H9 (cell line): ENCODE measurements around the gene DUSP16. TPM values are rescaled to one million over a fixed set of nuclear protein-coding genes. Genes with fewer than 3 reads are reported as not detected.

Experiments used
- DNase-seq: peaks from one replicate; pipeline ENCODE4 v3.0.0-alpha.2; 2017
- H2AFZ ChIP-seq: one replicate; pipeline ENCODE4 v1.6.1; 2013; ENCODE audit warnings: mild to moderate bottlenecking, low read length, control low read depth, moderate library complexity
- H2AK5ac ChIP-seq: 2 replicates; pipeline ENCODE4 v1.6.1; 2013; ENCODE audit warnings: low read length, control low read depth, mixed read lengths; ENCODE audit not compliant: insufficient read length
- H2BK120ac ChIP-seq: one replicate; pipeline ENCODE4 v1.6.1; 2013; ENCODE audit warnings: low read depth, mild to moderate bottlenecking, low read length, control low read depth, inconsistent platforms; ENCODE audit not compliant: poor library complexity, severe bottlenecking
- H2BK12ac ChIP-seq: 2 replicates; pipeline ENCODE4 v1.6.1; 2013; ENCODE audit warnings: low read length, control low read depth, mixed read lengths, low read depth; ENCODE audit not compliant: insufficient read length
- H2BK15ac ChIP-seq: 2 replicates; pipeline ENCODE4 v1.6.1; 2013; ENCODE audit warnings: low read depth, low read length, control low read depth
- H2BK20ac ChIP-seq: one replicate; pipeline ENCODE4 v1.6.1; 2013; ENCODE audit warnings: low read depth, mild to moderate bottlenecking, low read length, control low read depth, inconsistent platforms; ENCODE audit not compliant: poor library complexity, severe bottlenecking
- H2BK5ac ChIP-seq: 2 replicates; pipeline ENCODE4 v1.6.1; 2013; ENCODE audit warnings: low read length, control low read depth, mixed read lengths; ENCODE audit not compliant: insufficient read length
- H3K14ac ChIP-seq: 2 replicates; pipeline ENCODE4 v1.6.1; 2013; ENCODE audit warnings: low read length, control low read depth; ENCODE audit not compliant: insufficient read depth
- H3K18ac ChIP-seq: 2 replicates; pipeline ENCODE4 v1.6.1; 2013; ENCODE audit warnings: low read depth, mild to moderate bottlenecking, mixed read lengths, low read length, control low read depth; ENCODE audit not compliant: insufficient read length
- H3K23ac ChIP-seq: 2 replicates; pipeline ENCODE4 v1.6.1; 2013; ENCODE audit warnings: low read length, control low read depth, mixed read lengths, low read depth; ENCODE audit not compliant: insufficient read length
- H3K23me2 ChIP-seq: 2 replicates; pipeline ENCODE4 v1.6.1; 2013; ENCODE audit warnings: low read depth, mild to moderate bottlenecking, mixed read lengths, low read length, control low read depth; ENCODE audit not compliant: insufficient read length, poor library complexity, severe bottlenecking
- H3K27ac ChIP-seq: 2 replicates; pipeline ENCODE4 v1.5.1; 2013; ENCODE audit warnings: low read length, control low read depth, mixed read lengths, low read depth; ENCODE audit not compliant: insufficient read length
- H3K27me3 ChIP-seq: 2 replicates; pipeline ENCODE4 v1.6.1; 2013; ENCODE audit warnings: low read length, control low read depth, inconsistent platforms; ENCODE audit not compliant: insufficient read depth
- H3K4ac ChIP-seq: 2 replicates; pipeline ENCODE4 v1.6.1; 2013; ENCODE audit warnings: low read depth, mild to moderate bottlenecking, control low read depth, inconsistent platforms, low read length, moderate library complexity
- H3K4me1 ChIP-seq: 2 replicates; pipeline ENCODE4 v1.6.1; 2013; ENCODE audit warnings: low read length, control low read depth, inconsistent platforms; ENCODE audit not compliant: insufficient read depth
- H3K4me2 ChIP-seq: 2 replicates; pipeline ENCODE4 v1.6.1; 2013; ENCODE audit warnings: low read length, control low read depth, mixed read lengths; ENCODE audit not compliant: insufficient read length, insufficient read depth
- H3K56ac ChIP-seq: 2 replicates; pipeline ENCODE4 v1.6.1; 2013; ENCODE audit warnings: low read depth, mild to moderate bottlenecking, mixed read lengths, low read length, control low read depth; ENCODE audit not compliant: insufficient read length
- H3K79me1 ChIP-seq: 2 replicates; pipeline ENCODE4 v1.6.1; 2013; ENCODE audit warnings: low read depth, mild to moderate bottlenecking, moderate library complexity, low read length, control low read depth, inconsistent platforms; ENCODE audit not compliant: insufficient read depth, poor library complexity, severe bottlenecking
- H3K79me2 ChIP-seq: 2 replicates; pipeline ENCODE4 v1.6.1; 2013; ENCODE audit warnings: low read length, control low read depth, inconsistent platforms; ENCODE audit not compliant: insufficient read depth
- H3K9ac ChIP-seq: 2 replicates; pipeline ENCODE4 v1.6.1; 2013; ENCODE audit warnings: low read length, control low read depth, mixed read lengths; ENCODE audit not compliant: insufficient read length; ENCODE audit errors: extremely low read depth
- H3K9me3 ChIP-seq: one replicate; pipeline ENCODE4 v1.6.1; 2013; ENCODE audit warnings: low read depth, low read length, inconsistent platforms; ENCODE audit not compliant: control insufficient read depth
- H3T11ph ChIP-seq: one replicate; pipeline ENCODE4 v1.6.1; 2013; ENCODE audit warnings: mild to moderate bottlenecking, low read length, control low read depth, inconsistent platforms
- H4K20me1 ChIP-seq: one replicate; pipeline ENCODE4 v1.6.1; 2013; ENCODE audit not compliant: control insufficient read depth, insufficient read length, insufficient read depth
- H4K5ac ChIP-seq: 2 replicates; pipeline ENCODE4 v1.6.1; 2013; ENCODE audit warnings: low read depth, mild to moderate bottlenecking, mixed read lengths, low read length, control low read depth; ENCODE audit not compliant: insufficient read length
- H4K8ac ChIP-seq: replicated peaks from 2 replicates; pipeline ENCODE4 v1.6.1; 2013; ENCODE audit warnings: low read length, control low read depth, mixed read lengths, low read depth; ENCODE audit not compliant: insufficient read length
- H4K91ac ChIP-seq: 2 replicates; pipeline ENCODE4 v1.6.1; 2013; ENCODE audit warnings: low read depth, mild to moderate bottlenecking, moderate library complexity, mixed read lengths, low read length, control low read depth; ENCODE audit not compliant: insufficient read length
- H3K27ac Mint-ChIP-seq, 3 experiments: 2 replicates in 2 of 3; 3 replicates in 1 of 3; pipeline ENCODE4 v1.8.0; 2020 to 2021; ENCODE audit warnings: mixed read lengths in 3 of 3, mild to moderate bottlenecking in 1 of 3, moderate library complexity in 1 of 3
- H3K27me3 Mint-ChIP-seq: 2 replicates; pipeline ENCODE4 v1.8.0; 2021; ENCODE audit warnings: low read depth, mild to moderate bottlenecking, moderate library complexity, mixed read lengths
- H3K36me3 Mint-ChIP-seq, 3 experiments: 2 replicates in 2 of 3; 3 replicates in 1 of 3; pipeline ENCODE4 v1.8.0; 2020 to 2021; ENCODE audit warnings: low read depth in 3 of 3, mixed read lengths in 3 of 3; ENCODE audit not compliant: insufficient read depth in 1 of 3
- H3K4me1 Mint-ChIP-seq, 2 experiments: 2 replicates each; pipeline ENCODE4 v1.8.0; 2020; ENCODE audit warnings: mixed read lengths in 2 of 2
- H3K4me3 Mint-ChIP-seq, 2 experiments: 2 replicates in 1 of 2; 3 replicates in 1 of 2; pipeline ENCODE4 v1.8.0; 2020 to 2021; ENCODE audit warnings: mild to moderate bottlenecking in 2 of 2, mixed read lengths in 2 of 2, moderate library complexity in 1 of 2
- H3K9me3 Mint-ChIP-seq, 2 experiments: 2 replicates in 1 of 2; 3 replicates in 1 of 2; pipeline ENCODE4 v1.8.0; 2020; ENCODE audit warnings: mild to moderate bottlenecking in 2 of 2, mixed read lengths in 2 of 2, moderate library complexity in 1 of 2
- WGBS: extraction: QIAGEN DNeasy Blood & Tissue Kit; methylation state at CpG from one replicate; pipeline ENCODE4 v1.1.7; 2013; ENCODE audit warnings: missing lambda C conversion rate, low lambda C conversion rate, mixed read lengths; ENCODE audit not compliant: insufficient read length; ENCODE audit errors: extremely low coverage; 5-methylcytosine and 5-hydroxymethylcytosine counted together
- total RNA-seq: library from RNA; stranded (reverse); gene quantifications from 2 replicates; pipeline ENCODE4 v1.2.1, GENCODE V29; 2021
- TF ChIP-seq, protein P1 (sequence below): fragments of 200-600 bp; sonication (generic); conservative IDR thresholded peaks from 3 replicates; pipeline ENCODE4 v1.8.0; 2021; ENCODE audit warnings: antibody characterized with exemption, mild to moderate bottlenecking

The DUSP16 gene
- total RNA-seq, 1 experiment from 2014 or later, result 64.0 TPM

DNA sequence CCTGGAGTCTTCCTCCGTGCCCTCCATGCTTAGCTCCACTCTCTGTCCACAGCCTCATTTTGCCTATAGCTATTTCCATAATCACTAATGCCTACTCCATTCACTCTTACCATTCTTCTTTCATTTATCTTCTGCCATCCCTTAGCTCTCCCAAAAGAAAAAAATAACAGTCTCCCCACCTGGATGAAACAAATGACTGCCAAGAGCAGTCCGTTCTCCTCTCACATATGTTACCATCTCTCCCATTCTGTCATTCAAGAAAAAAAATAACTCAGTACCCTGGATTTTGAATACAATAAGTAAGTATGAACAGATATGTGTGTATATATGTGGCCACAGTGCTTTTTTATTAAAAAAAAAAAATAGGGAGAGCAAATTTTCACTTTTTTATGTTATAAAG, 13.2 kb downstream of the DUSP16 start:
- no peaks in the 10 kb centered on the region for H3K9me3 Mint-ChIP-seq
- Histone ChIP-seq H2BK5ac (no peak overlapping the region), H3K23me2 (no peaks in the 10 kb centered on the region), H3K4me1 (no peaks in the 10 kb centered on the region), H3K27ac (no peak overlapping the region), H3K14ac (no peak overlapping the region), H4K5ac (no peak overlapping the region), H2BK20ac (no peak overlapping the region), H2AFZ (no peak overlapping the region), H2AK5ac (no peak overlapping the region), H3K79me1 (no peaks in the 10 kb centered on the region), H4K20me1 (no peaks in the 10 kb centered on the region), H3K4me2 (no peak overlapping the region), H3K18ac (no peak overlapping the region), H3K56ac (no peak overlapping the region), H2BK120ac (no peak overlapping the region), H3K9ac (no peak overlapping the region), H3K23ac (no peak overlapping the region), H3K4ac (no peak overlapping the region), H3K9me3 (no peaks in the 10 kb centered on the region), H4K8ac (no peak overlapping the region), H2BK12ac (no peak overlapping the region), H4K91ac (no peak overlapping the region), H3K79me2 (peaks cover 2% of the 10 kb centered on the region; the same call in 1 of the 2 replicates), H3K27me3 (no peaks in the 10 kb centered on the region), H2BK15ac (no peak overlapping the region), H3T11ph (no peak overlapping the region)
- no peak overlapping the region for H3K4me3 Mint-ChIP-seq
- peaks cover 4 to 22% (median 13%) of the 10 kb centered on the region in 3 experiments; a peak in 6 of 7 replicates for H3K36me3 Mint-ChIP-seq
- H3K27me3 Mint-ChIP-seq, result no peaks in the 10 kb centered on the region
- no peak for DNase-seq
- peak overlapping the region in 2 of 3 experiments; percentile 20 to 41; a peak in 3 of 7 replicates for H3K27ac Mint-ChIP-seq
- H3K4me1 Mint-ChIP-seq, result peaks cover 13 to 17% of the 10 kb centered on the region in 2 experiments
- no CpG with 5 or more reads among the region's 2 CpGs for WGBS
- TF ChIP-seq, protein P1, sequence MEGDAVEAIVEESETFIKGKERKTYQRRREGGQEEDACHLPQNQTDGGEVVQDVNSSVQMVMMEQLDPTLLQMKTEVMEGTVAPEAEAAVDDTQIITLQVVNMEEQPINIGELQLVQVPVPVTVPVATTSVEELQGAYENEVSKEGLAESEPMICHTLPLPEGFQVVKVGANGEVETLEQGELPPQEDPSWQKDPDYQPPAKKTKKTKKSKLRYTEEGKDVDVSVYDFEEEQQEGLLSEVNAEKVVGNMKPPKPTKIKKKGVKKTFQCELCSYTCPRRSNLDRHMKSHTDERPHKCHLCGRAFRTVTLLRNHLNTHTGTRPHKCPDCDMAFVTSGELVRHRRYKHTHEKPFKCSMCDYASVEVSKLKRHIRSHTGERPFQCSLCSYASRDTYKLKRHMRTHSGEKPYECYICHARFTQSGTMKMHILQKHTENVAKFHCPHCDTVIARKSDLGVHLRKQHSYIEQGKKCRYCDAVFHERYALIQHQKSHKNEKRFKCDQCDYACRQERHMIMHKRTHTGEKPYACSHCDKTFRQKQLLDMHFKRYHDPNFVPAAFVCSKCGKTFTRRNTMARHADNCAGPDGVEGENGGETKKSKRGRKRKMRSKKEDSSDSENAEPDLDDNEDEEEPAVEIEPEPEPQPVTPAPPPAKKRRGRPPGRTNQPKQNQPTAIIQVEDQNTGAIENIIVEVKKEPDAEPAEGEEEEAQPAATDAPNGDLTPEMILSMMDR, result no peak
